NCI-H526 treated with DMSO at 0.1 percent for 48 hours (cell line): ENCODE results near the gene FAM13C.
"Not testable (repeated sequence)": the region's sequence is repeated elsewhere in the genome, so short reads cannot be mapped to it uniquely, and the experiment has no call there.

Source experiments
- DNase-seq: peaks from one replicate; lab custom pipeline; 2025; lab: John Stamatoyannopoulos, UW

FAM13C gene

DNA sequence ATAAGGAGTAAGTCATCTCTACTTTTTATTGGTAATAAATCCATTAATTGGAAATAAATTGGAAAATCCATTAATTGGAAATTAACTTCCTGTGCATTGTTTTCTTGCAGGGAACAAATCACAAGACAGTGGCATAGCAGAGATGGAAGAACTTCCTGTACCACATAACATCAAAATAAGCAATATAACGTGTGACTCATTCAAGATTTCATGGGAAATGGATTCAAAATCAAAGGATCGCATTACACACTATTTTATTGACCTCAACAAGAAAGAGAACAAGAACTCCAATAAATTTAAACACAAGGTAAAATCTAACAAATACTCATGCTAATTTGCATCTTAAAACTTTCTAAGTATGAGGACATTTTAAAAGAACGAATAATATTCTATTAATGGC is 128.2 kb downstream of the FAM13C start:
- DNase-seq = no peak

DNA sequence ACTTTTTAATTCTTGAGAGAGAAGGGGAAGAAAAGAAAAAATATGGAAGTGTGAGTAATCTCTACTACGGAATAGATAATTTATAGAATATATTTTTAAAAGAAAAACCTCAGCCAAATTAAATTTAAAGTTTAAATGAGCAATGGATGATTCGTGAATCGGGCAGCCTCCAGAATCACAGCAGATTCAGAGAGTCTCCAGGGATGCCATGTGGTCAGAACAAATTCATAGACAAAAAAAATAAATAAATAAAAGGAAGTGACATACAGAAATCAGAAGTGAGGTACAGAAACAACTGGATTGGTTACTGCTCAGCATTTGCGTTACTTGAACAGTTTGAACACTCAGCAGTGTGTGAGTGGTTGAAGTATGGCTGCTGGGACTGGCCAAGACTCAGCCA is 132.9 kb downstream of the FAM13C start:
- DNase-seq = no peak

DNA sequence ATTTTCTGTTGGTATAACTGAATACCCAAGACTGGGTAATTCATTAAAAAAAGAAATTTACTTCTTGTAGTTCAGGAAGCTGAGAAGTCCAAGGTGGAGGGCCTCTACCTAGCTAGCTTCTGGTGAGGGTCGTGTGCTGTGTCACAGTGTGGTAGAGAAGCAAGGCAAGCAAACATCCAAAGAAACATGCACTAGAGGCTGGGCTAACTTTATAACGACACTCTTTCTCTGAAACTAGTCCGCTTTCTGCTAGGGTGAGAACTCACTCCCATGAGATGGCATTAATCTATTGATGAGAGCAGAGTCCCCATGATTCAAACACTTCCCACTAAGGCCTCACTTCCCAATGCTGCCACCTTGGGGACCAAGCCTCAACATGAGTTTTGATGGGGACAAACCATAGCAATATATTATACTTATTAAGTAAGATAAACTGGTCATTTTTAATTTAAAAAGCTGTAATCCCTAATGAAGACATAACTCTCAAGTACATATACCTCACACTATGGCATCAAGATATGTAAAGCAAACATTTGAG is 135.1 kb downstream of the FAM13C start:
- no peak for DNase-seq

DNA sequence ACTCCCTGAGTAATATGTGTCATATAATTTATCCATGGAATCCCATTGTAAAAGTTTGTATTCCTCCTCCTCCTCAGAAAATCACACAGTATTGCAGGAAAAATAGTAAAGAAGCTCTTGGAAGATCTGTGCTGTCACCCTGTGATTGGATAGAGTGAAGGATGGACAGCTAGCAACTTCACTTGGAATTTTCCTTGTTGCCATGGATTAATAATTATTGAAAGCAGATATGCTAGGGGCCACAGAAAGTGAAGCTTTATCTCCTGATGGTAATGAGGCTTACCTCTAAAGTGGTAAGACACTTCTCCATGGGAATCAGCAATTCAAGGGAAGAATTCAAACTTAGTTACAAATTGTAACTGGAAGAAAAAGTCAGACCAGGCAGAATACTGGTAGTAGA is 137.1 kb downstream of the FAM13C start:
- DNase-seq = no peak

DNA sequence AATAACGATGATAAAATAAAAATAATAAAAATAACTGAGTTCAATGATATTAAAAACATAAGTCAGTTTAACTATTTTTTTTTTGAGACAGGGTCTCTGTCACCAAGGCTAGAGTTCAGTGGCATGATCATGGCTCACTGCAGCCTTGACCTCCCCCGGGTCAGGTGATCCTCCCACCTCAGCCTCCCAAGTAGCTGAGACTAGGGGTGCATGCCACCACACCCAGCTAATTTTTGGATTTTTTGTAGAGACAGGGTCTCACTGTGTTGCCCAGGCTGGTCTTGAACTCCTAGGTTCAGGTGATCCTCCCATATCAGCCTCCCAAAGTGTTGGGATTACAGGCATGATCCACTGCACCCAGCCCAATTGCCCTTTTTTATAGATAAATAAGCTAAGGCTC is 138.8 kb downstream of the FAM13C start:
- DNase-seq = not testable (repeated sequence)

DNA sequence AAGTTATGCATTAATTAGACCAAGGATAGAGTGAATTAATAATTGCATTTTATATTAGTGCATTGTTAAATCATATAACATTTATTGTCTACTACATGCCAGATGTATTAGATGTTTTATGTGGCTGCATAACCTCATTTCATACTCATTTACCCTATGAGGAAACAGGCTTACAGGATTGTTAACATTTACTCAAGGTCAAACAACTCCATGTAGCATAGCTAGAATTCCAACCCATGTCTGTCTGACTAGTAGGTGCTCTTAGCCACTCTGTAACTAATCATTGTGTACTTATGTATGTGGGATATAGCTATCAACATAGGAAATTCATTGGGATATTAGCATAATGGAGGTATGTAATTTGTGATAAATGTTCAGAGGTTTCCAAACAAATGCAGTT is 139.6 kb downstream of the FAM13C start:
- DNase-seq = no peak

DNA sequence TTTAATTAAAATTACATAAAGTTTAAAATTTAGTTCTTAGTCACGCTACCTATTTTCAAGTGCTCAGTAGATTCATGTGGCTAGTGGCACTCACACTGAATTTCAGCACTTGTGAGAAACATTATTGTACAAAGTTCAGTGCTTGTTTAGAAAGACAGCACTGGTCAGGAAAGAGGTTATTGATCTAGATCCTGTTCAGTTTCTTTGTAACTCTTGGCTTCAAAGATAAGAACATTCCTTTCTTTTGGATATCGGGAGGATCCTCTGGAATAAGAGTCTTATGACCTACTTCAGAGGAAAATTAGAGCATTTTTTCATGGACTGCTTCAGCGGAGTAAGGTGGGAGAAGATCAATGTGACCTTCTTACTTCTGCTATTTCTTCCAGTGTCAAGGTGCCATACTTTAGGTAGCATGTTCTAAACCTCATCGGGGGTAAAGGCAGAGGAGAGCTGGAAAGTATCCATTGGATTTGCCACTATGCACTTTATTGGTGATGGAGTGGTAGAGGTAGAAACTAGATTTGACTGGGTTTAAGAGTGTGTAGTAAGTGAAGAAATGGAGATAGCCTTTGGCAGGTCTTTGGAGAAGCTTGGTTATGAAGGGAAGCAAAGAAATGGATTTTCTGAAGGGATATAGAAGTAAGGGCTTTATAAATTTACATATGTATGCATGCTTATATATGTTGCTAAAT is 146.0 kb downstream of the FAM13C start:
- no peak for DNase-seq

DNA sequence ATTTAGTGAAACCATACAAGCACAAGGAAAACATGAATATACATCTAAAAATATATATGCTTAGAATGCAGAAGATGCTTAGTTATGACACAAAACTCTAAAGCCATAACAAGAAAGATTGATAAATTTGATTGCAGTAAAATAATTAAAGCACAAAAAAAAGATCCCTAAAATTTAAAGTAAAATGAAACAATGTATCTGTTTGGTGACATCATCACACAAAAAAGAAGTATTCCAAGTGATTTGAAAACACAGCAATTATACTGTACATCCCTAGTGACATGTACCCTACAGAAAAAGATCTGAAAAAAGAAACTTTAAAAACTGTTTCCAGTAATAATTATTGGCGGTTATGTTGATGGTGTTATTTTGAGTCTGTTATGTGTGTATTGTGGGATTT is 148.2 kb downstream of the FAM13C start:
- DNase-seq = no peak

DNA sequence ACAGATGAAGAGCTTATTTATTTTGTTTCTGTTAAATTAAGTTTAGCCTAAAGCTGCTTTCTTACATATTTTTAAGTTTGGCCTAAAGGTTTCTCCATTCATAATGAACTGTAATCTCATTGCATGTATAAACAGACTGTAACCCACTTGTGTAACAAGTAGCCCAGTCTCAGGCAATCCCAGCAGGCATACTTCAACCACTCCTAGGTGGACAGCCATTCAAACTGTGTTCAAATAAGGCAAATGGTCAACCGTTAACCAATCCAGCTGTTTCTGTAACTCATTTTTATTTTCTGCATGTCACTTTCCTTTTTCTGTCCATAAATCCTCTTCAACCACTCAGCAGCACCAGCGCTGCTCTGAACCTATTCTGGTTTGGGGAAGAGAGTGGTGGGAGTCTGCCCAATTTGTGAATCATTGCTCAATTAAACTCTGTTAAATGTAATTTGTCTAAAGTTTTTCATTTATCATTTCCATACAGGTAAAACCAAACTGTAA is 150.0 kb downstream of the FAM13C start:
- no peak for DNase-seq

DNA sequence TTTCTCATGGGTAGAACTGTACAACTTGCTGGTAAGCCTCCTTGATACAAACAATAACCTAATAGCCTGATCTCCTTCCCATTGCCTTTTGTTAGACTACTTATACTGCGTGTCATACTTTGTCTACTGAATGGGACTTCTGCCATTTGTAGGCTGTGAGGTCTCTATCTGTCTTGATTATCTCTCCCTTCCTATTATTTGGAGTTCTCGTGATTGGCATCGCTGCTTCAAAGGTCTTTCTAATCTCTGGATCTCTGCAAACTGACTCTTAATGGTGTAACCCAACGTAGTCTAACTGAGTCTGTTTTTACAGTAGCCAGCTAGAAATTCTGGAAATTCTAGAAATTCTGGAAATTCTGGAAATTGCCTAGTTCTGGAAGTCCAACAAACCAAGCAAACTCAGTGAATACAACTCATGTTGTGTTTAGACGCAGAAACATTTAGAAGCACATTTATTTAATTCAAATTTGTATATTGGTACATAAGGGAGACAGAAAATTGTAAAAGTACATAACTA is 156.1 kb downstream of the FAM13C start:
- DNase-seq = no peak
